ENCODE measurements around the gene KRTAP4-4.
"Not testable (repeated sequence)": the region's sequence is repeated elsewhere in the genome, so short reads cannot be mapped to it uniquely, and the experiment has no call there.

The KRTAP4-4 gene

GRCh38 chr17:41160648-41161047 is at the start of gene KRTAP4-4:
TSS of gene KRTAP4-4 (minus strand) at chr17:41160748. CDS start at chr17:41160691, 57 bp downstream.
- FAIRE-seq: no peak

- no peak for FAIRE-seq
Observed at GRCh38 chr17:41199421-41200078, 39.0 kb upstream of the KRTAP4-4 start.

- no peak for FAIRE-seq
Observed at GRCh38 chr17:41196068-41196467, 35.5 kb upstream of the KRTAP4-4 start.

GRCh38 chr17:41190328-41190727 is 29.8 kb upstream of the KRTAP4-4 start:
- FAIRE-seq: no peak

GRCh38 chr17:41189837-41190318 is 29.3 kb upstream of the KRTAP4-4 start, which contains the start of gene KRTAP9-1:
TSS of gene KRTAP9-1 (plus strand) at chr17:41189887. CDS start at chr17:41189887, 0 bp downstream.
- FAIRE-seq: not testable (repeated sequence)

GRCh38 chr17:41186872-41187271 is 26.3 kb upstream of the KRTAP4-4 start:
- FAIRE-seq: no peak

- FAIRE-seq: no peak
Observed at GRCh38 chr17:41185001-41185400, 24.5 kb upstream of the KRTAP4-4 start.

GRCh38 chr17:41184480-41184961 is 24.0 kb upstream of the KRTAP4-4 start, which contains the start of gene KRTAP4-1:
TSS of gene KRTAP4-1 (minus strand) at chr17:41184911. CDS start at chr17:41184854, 57 bp downstream.
- no peak for FAIRE-seq

GRCh38 chr17:41178843-41179616 is 18.5 kb upstream of the KRTAP4-4 start:
- FAIRE-seq: no peak

GRCh38 chr17:41178341-41178740 is 17.8 kb upstream of the KRTAP4-4 start:
- FAIRE-seq: no peak

- FAIRE-seq: no peak
Observed at GRCh38 chr17:41177727-41178271, 17.3 kb upstream of the KRTAP4-4 start, which contains the start of gene KRTAP4-2. TSS of gene KRTAP4-2 (minus strand) at chr17:41178221. CDS start at chr17:41178164, 57 bp downstream.

- no peak for FAIRE-seq
Observed at GRCh38 chr17:41176744-41177387, 16.3 kb upstream of the KRTAP4-4 start.

GRCh38 chr17:41171886-41172285 is 11.3 kb upstream of the KRTAP4-4 start:
- FAIRE-seq: no peak

- FAIRE-seq: no peak
Observed at GRCh38 chr17:41168121-41168520, 7.6 kb upstream of the KRTAP4-4 start, which contains the start of gene KRTAP4-3. TSS of gene KRTAP4-3 (minus strand) at chr17:41168221. CDS start at chr17:41168172, 49 bp downstream.

- FAIRE-seq: no peak
Observed at GRCh38 chr17:41167561-41167960, 7.0 kb upstream of the KRTAP4-4 start.

GRCh38 chr17:41163828-41164227 is 3.3 kb upstream of the KRTAP4-4 start:
- no peak for FAIRE-seq

GRCh38 chr17:41160190-41160589 is 358 bp downstream of the KRTAP4-4 start:
- not testable (repeated sequence) for FAIRE-seq

GRCh38 chr17:41153856-41154255 is 6.7 kb downstream of the KRTAP4-4 start:
- FAIRE-seq: no peak

- no peak for FAIRE-seq
Observed at GRCh38 chr17:41151525-41151924, 9.0 kb downstream of the KRTAP4-4 start.

- no peak for FAIRE-seq
Observed at GRCh38 chr17:41150026-41150425, 10.5 kb downstream of the KRTAP4-4 start.

GRCh38 chr17:41149652-41149985 is 10.9 kb downstream of the KRTAP4-4 start, which contains the start of gene KRTAP4-5:
TSS of gene KRTAP4-5 (minus strand) at chr17:41149825. CDS start at chr17:41149767, 58 bp downstream.
- FAIRE-seq: no peak

- FAIRE-seq: not testable (repeated sequence)
Observed at GRCh38 chr17:41148971-41149651, 11.4 kb downstream of the KRTAP4-4 start.
